H1 (cell line): ENCODE measurements around the gene COL28A1. TPM values are rescaled to one million over a fixed set of nuclear protein-coding genes. Genes with fewer than 3 reads are reported as not detected.

Source experiments
- CTCF ChIA-PET: fragments of 300-600 bp; sonication (Branson Sonifier 250); formaldehyde crosslinking; loops from one replicate; lab custom pipeline; 2021; ENCODE audit not compliant: partially characterized antibody; lab: Charles Lee
- POLR2A ChIA-PET: fragments of 300-600 bp; sonication (Branson Sonifier 250); formaldehyde crosslinking; loops from one replicate; lab custom pipeline; 2021; ENCODE audit warnings: inconsistent platforms; ENCODE audit not compliant: partially characterized antibody; lab: Charles Lee
- DNase-seq, 2 experiments: peaks; one replicate each; pipeline versions ENCODE4 v3.0.0 to v3.0.0-alpha.2; 2010 to 2022; ENCODE audit warnings: low spot score in 2 of 2, low read depth in 1 of 2, mixed read lengths in 1 of 2
- FAIRE-seq: peaks from 2 replicates; lab custom pipeline; 2011; peaks lifted over from hg19 to GRCh38; lab: Jason Lieb, UNC
- H2AFZ ChIP-seq: 2 replicates; pipeline ENCODE4 v1.8.1; 2012; ENCODE audit warnings: low read length, inconsistent platforms
- H2AK5ac ChIP-seq: 2 replicates; pipeline ENCODE4 v1.6.1; 2013; ENCODE audit warnings: low read depth, low read length
- H2BK120ac ChIP-seq: replicated peaks from 2 replicates; pipeline ENCODE3; 2013; ENCODE audit warnings: low read depth, low read length, inconsistent platforms
- H2BK12ac ChIP-seq: 2 replicates; pipeline ENCODE4 v1.6.1; 2013; ENCODE audit warnings: low read depth, low read length
- H2BK15ac ChIP-seq: 2 replicates; pipeline ENCODE4 v1.6.1; 2013; ENCODE audit warnings: low read length
- H2BK20ac ChIP-seq: 2 replicates; pipeline ENCODE4 v1.6.1; 2013; ENCODE audit warnings: low read length
- H2BK5ac ChIP-seq: 2 replicates; pipeline ENCODE4 v1.6.1; 2013; ENCODE audit warnings: low read depth, low read length
- H3K14ac ChIP-seq: 2 replicates; pipeline ENCODE4 v1.6.1; 2013; ENCODE audit warnings: inconsistent platforms; ENCODE audit not compliant: insufficient read length
- H3K18ac ChIP-seq: 2 replicates; pipeline ENCODE4 v1.6.1; 2013; ENCODE audit warnings: low read length; ENCODE audit errors: extremely low read depth
- H3K23ac ChIP-seq: 2 replicates; pipeline ENCODE4 v1.6.1; 2013; ENCODE audit warnings: inconsistent platforms; ENCODE audit not compliant: insufficient read length
- H3K23me2 ChIP-seq: 2 replicates; pipeline ENCODE4 v1.6.1; 2013; ENCODE audit warnings: low read depth, low read length
- H3K27ac ChIP-seq: 2 replicates; pipeline ENCODE4 v1.6.1; 2011; ENCODE audit warnings: low read depth, low read length, inconsistent platforms
- H3K27me3 ChIP-seq, 4 experiments: replicated peaks in 1 of 4; 1 replicate in 1 of 4; 2 replicates in 3 of 4; pipeline versions ENCODE4 v1.6.1 to v1.8.1; 2011 to 2013; ENCODE audit warnings: low read length in 3 of 4, mild to moderate bottlenecking in 3 of 4, inconsistent platforms in 2 of 4, mixed read lengths in 2 of 4, moderate library complexity in 1 of 4; ENCODE audit not compliant: control insufficient read depth in 3 of 4, insufficient read depth in 3 of 4; ENCODE audit errors: extremely low read depth in 1 of 4
- H3K36me3 ChIP-seq, 4 experiments: 2 replicates each; pipeline versions ENCODE4 v1.6.1 to v1.8.1; 2011 to 2013; ENCODE audit warnings: mild to moderate bottlenecking in 4 of 4, low read length in 3 of 4, moderate library complexity in 2 of 4, control low read depth in 1 of 4, inconsistent platforms in 1 of 4; ENCODE audit not compliant: insufficient read depth in 4 of 4, control insufficient read depth in 2 of 4
- H3K4ac ChIP-seq: replicated peaks from 2 replicates; pipeline ENCODE3; 2013; ENCODE audit warnings: low read length, low read depth, mixed read lengths, inconsistent platforms; ENCODE audit not compliant: insufficient read length
- H3K4me1 ChIP-seq, 4 experiments: replicated peaks in 1 of 4; 1 replicate in 1 of 4; 2 replicates in 3 of 4; pipeline versions ENCODE4 v1.6.1 to v1.8.1; 2011 to 2013; ENCODE audit warnings: low read length in 3 of 4, inconsistent platforms in 2 of 4, mixed read lengths in 1 of 4; ENCODE audit not compliant: insufficient read depth in 4 of 4, control insufficient read depth in 3 of 4
- H3K4me2 ChIP-seq, 2 experiments: 2 replicates each; pipeline versions ENCODE4 v1.6.1 to v1.8.1; 2011 to 2013; ENCODE audit warnings: low read depth in 2 of 2, low read length in 2 of 2, control low read depth in 1 of 2, inconsistent platforms in 1 of 2, mild to moderate bottlenecking in 1 of 2; ENCODE audit not compliant: insufficient read depth in 1 of 2
- H3K4me3 ChIP-seq, 4 experiments: fragments of 200-600, 300-600 bp in 1 of 4; sonication (generic), shearing (Covaris generic), sonication (Bioruptor Twin) in 1 of 4; 2 replicates each; pipeline versions ENCODE4 v1.5.1 to v1.8.1; 2011 to 2016; ENCODE audit warnings: low read length in 4 of 4, low read depth in 3 of 4, control low read depth in 2 of 4, inconsistent platforms in 2 of 4, mild to moderate bottlenecking in 2 of 4, mixed read lengths in 1 of 4, moderate library complexity in 1 of 4; ENCODE audit not compliant: insufficient read depth in 2 of 4; ENCODE audit errors: extremely low read depth in 1 of 4
- H3K56ac ChIP-seq: replicated peaks from 2 replicates; pipeline ENCODE3; 2013; ENCODE audit warnings: low read depth, mild to moderate bottlenecking, mixed read lengths, low read length, inconsistent platforms; ENCODE audit not compliant: insufficient read length
- H3K79me1 ChIP-seq: 2 replicates; pipeline ENCODE4 v1.6.1; 2013; ENCODE audit warnings: low read depth, low read length, control low read depth
- H3K79me2 ChIP-seq, 2 experiments: 2 replicates each; pipeline versions ENCODE4 v1.6.1 to v1.8.1; 2012 to 2013; ENCODE audit warnings: low read length in 2 of 2, mild to moderate bottlenecking in 2 of 2, inconsistent platforms in 1 of 2; ENCODE audit not compliant: insufficient read depth in 2 of 2, control insufficient read depth in 1 of 2
- H3K9ac ChIP-seq, 4 experiments: replicated peaks in 1 of 4; 1 replicate in 1 of 4; 2 replicates in 3 of 4; pipeline versions ENCODE4 v1.6.1 to v1.8.1; 2011 to 2013; ENCODE audit warnings: low read depth in 3 of 4, low read length in 3 of 4, control low read depth in 2 of 4, mild to moderate bottlenecking in 2 of 4, moderate library complexity in 2 of 4, inconsistent platforms in 1 of 4; ENCODE audit errors: extremely low read depth in 1 of 4
- H3K9me3 ChIP-seq, 2 experiments: 2 replicates each; pipeline versions ENCODE4 v1.6.1 to v1.8.1; 2012 to 2013; ENCODE audit warnings: mild to moderate bottlenecking in 2 of 2, moderate library complexity in 2 of 2, control low read depth in 1 of 2, inconsistent platforms in 1 of 2, low read depth in 1 of 2, low read length in 1 of 2, mixed read lengths in 1 of 2; ENCODE audit not compliant: insufficient read depth in 2 of 2
- H4K20me1 ChIP-seq, 2 experiments: replicated peaks in 1 of 2; 2 replicates each; pipeline versions ENCODE3 to v1.8.1; 2011 to 2013; ENCODE audit warnings: inconsistent platforms in 2 of 2, low read length in 2 of 2, mild to moderate bottlenecking in 1 of 2; ENCODE audit not compliant: insufficient read depth in 2 of 2, control insufficient read depth in 1 of 2
- H4K5ac ChIP-seq: 2 replicates; pipeline ENCODE4 v1.6.1; 2013; ENCODE audit warnings: low read length, low read depth, mixed read lengths, inconsistent platforms; ENCODE audit not compliant: insufficient read length
- H4K8ac ChIP-seq: 2 replicates; pipeline ENCODE4 v1.8.0; 2013; ENCODE audit warnings: mild to moderate bottlenecking, moderate library complexity, low read length, inconsistent platforms; ENCODE audit not compliant: insufficient read depth; ENCODE audit errors: extremely low read depth
- H4K91ac ChIP-seq: replicated peaks from 2 replicates; pipeline ENCODE3; 2013; ENCODE audit warnings: low read length, mixed read lengths, inconsistent platforms; ENCODE audit not compliant: insufficient read length
- CREB1 ChIP-seq: IDR thresholded peaks from 2 replicates; pipeline ENCODE4 v1.6.1; 2012; ENCODE audit warnings: inconsistent platforms
- MAFK ChIP-seq: IDR thresholded peaks from 2 replicates; pipeline ENCODE4 v1.6.1; 2012; ENCODE audit warnings: low read depth, mild to moderate bottlenecking, improper control_type of control experiment, low read length
- WGBS, 2 experiments: shearing (Covaris generic) in 1 of 2; methylation state at CpG; one replicate each; pipeline versions ENCODE4 v1.1.6 to v1.1.7; 2013 to 2015; ENCODE audit warnings: low lambda C conversion rate in 2 of 2, mixed read lengths in 2 of 2, inconsistent platforms in 1 of 2, low coverage in 1 of 2, missing lambda C conversion rate in 1 of 2; ENCODE audit not compliant: insufficient replicate concordance in 2 of 2, insufficient coverage in 1 of 2, insufficient read length in 1 of 2; ENCODE audit errors: extremely low coverage in 1 of 2, missing lambda C conversion rate in 1 of 2; 5-methylcytosine and 5-hydroxymethylcytosine counted together
- polyA plus RNA-seq, 7 experiments: library from polyadenylated mRNA; depleted of rRNA in 3 of 7; stranded (reverse) in 5 of 7; unstranded in 2 of 7; fragments of >200 nt in 5 of 7; fragments of 200-250 nt in 2 of 7; gene quantifications; 1 replicate in 5 of 7; 2 replicates in 1 of 7; 4 replicates in 1 of 7; pipeline versions ENCODE4 v1.2.1 to v1.2.3, GENCODE V29; 2011 to 2013; ENCODE audit warnings: missing spikeins in 2 of 7, mixed read lengths in 2 of 7
- total RNA-seq: library from RNA; stranded (reverse); fragmentation: NEBNext Ultra II Directional; extraction: Animal tissue kit (Norgen Biotek cat#: 25700); gene quantifications from 2 replicates; pipeline ENCODE4 v1.2.1, GENCODE V29; 2021

Gene COL28A1
- total and polyA plus RNA-seq, 2 of the 8 experiments (the other 6 are each of a cell fraction or from before 2014, with no cell fraction given) = 0.22 to 0.38 TPM

DNA sequence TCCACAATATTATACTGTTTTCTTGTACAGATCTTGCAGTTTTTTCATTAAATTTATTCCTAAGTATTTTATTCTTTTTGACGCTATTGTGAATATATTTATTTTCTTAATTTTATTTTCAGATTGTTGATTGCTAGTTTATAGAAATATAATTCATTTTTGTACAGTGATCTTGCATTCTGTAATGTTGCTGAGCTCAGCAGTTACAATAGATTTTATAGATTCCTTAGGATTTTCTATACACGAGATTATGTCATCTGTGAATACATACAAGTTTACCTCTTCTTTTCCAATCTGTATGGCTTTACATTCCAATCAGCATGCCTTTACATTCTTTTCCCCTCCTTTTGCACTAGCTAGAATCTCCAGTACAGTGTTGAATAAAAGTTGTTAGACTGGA is 223.3 kb downstream of the COL28A1 start:
- DNase-seq (no peak), FAIRE-seq (no peak)
- TF ChIP-seq CREB1 (no peak), MAFK (peak; percentile 14; the same call in 1 of the 2 replicates)
- Histone ChIP-seq H2AK5ac (no peak overlapping the region), H2BK15ac (no peak overlapping the region), H3K27ac (no peak overlapping the region), H3K27me3 (no peaks in the 10 kb centered on the region; a peak in 1 of 7 replicates), H3K18ac (no peak overlapping the region), H2BK120ac (no peak overlapping the region), H2BK5ac (no peak overlapping the region), H3K4me2 (no peak overlapping the region), H3K4me3 (no peak overlapping the region), H3K14ac (no peak overlapping the region), H3K36me3 (no peaks in the 10 kb centered on the region), H3K56ac (no peak overlapping the region), H3K23ac (no peak overlapping the region), H4K5ac (no peak overlapping the region), H4K20me1 (no peaks in the 10 kb centered on the region), H4K91ac (no peak overlapping the region), H3K9ac (no peak overlapping the region), H2BK20ac (no peak overlapping the region), H3K9me3 (no peaks in the 10 kb centered on the region), H3K79me1 (no peaks in the 10 kb centered on the region), H2BK12ac (no peak overlapping the region), H3K4me1 (no peaks in the 10 kb centered on the region), H3K23me2 (no peaks in the 10 kb centered on the region; the same call in 1 of the 2 replicates), H3K79me2 (no peaks in the 10 kb centered on the region), H4K8ac (no peak overlapping the region), H2AFZ (no peak overlapping the region), H3K4ac (no peak overlapping the region)
- ChIA-PET POLR2A (no interaction called here), CTCF (interaction anchor here (0.6 to 1.0 kb wide), 3 partner anchors 11 to 207 kb away, joined by 3 to 4 read pairs (median 3); no protein-coding TSS in a partner anchor)
- 95% methylated on average over 2 of the region's 2 CpGs; no CpG with 5 or more reads in 1 of the 2 experiments for WGBS, 2 experiments
